ENCODE data around the gene DOC2B.
"Not testable (repeated sequence)": the region's sequence is repeated elsewhere in the genome, so short reads cannot be mapped to it uniquely, and the experiment has no call there.

The DOC2B gene

GRCh38 chr17:181245-182049 is at the start of gene DOC2B:
Gene DOC2B, minus strand, starts transcription at chr17:181650. Its CDS starts 171 bp downstream, at chr17:181479.
- peak; percentile 40 for DNase-seq

- no peak for DNase-seq
Observed at GRCh38 chr17:230395-230770, 48.9 kb upstream of the DOC2B start.

- no peak for DNase-seq
Observed at GRCh38 chr17:229709-230394, 48.4 kb upstream of the DOC2B start.

- no peak for DNase-seq
Observed at GRCh38 chr17:228951-229708, 47.7 kb upstream of the DOC2B start.

- no peak for DNase-seq
Observed at GRCh38 chr17:227946-228615, 46.6 kb upstream of the DOC2B start.

DNA sequence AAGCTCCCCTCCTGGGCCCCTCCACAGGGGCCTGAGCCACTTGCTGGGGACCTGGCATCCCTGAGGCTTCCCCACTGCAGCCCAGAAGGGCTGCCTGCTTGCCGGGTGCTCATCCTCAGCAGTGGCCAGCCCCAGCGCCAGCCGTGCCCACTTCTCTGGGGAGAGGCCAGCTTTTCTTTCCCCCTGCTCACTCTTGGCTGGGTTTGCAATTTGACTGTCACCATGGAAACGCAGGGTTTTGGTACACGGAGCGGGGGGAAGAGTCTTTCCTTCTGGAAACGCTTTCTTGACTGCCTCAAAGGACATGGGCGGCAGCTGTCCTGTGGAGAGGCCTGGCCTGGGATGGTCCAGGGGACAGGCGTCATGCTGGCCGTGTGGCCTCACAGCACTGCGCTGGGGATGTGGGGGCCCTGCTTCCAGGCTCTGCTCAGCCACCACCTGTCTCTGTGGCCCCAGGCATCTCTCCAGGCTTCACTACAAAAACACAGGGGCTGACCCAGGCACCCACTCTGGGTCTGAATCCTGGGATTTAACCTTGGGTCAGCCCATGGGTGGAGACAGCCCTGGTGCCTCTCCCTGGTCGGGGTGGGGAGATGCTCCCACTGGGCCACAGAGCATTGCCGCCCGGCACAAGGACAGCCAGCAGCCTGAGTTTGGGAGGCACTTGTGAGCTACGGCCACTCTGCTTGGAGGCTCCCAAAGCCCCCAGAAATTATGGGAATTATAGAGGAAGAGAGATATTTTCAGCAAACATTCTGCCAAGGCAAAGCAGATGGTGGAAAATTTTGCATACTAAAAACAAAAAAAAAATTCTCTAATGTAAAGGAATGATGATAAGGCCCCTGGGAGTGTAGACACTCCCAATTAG is 45.9 kb upstream of the DOC2B start:
- no peak for DNase-seq

DNA sequence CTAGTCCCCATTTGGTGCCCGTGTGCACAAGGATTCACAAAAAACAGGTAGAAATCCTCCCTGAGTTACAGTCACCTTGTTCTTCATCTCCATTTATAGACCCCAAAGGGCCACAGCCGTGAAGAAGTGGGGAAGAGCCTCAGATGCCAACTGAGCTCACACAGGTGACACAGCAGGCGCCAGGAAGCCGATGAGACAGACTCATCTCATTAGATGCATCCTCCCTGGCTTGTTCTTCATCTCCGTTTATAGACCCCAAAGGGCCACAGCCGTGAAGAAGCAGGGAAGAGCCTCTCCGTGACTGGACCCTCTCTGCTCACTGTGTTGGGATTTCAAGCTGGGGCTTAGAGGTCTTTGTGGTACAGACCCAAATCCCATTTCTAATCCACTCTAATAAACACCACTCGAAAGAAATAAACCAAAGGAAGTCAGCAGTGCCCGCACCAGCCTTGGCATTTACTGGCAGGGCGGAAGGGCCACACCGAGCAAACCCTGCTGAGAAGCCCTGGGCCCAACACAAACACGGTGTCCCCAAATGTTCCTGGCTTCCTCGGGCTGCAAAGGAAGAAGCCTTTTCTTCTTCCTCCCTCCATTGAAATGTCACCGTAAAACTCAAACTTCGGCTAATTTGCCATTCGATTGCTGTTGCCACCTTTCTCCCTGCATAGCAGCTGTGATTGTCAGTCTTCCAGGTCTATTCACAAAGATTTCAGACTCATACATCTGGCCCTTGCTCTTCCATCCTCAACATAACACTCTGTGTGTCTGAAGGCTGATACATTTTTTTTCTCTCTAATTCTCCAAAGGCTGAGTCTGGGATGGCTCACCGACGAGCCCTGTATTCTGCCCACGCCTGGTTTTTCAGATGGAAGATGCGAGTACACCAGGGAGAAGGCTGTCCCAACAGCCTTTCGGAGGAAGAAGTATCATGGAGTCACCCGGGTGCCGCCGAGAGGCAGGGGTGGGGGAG is 44.9 kb upstream of the DOC2B start:
- DNase-seq: no peak

- no peak for DNase-seq
Observed at GRCh38 chr17:225551-225950, 44.1 kb upstream of the DOC2B start.

GRCh38 chr17:224576-224975 is 43.1 kb upstream of the DOC2B start:
- not testable (repeated sequence) for DNase-seq

DNA sequence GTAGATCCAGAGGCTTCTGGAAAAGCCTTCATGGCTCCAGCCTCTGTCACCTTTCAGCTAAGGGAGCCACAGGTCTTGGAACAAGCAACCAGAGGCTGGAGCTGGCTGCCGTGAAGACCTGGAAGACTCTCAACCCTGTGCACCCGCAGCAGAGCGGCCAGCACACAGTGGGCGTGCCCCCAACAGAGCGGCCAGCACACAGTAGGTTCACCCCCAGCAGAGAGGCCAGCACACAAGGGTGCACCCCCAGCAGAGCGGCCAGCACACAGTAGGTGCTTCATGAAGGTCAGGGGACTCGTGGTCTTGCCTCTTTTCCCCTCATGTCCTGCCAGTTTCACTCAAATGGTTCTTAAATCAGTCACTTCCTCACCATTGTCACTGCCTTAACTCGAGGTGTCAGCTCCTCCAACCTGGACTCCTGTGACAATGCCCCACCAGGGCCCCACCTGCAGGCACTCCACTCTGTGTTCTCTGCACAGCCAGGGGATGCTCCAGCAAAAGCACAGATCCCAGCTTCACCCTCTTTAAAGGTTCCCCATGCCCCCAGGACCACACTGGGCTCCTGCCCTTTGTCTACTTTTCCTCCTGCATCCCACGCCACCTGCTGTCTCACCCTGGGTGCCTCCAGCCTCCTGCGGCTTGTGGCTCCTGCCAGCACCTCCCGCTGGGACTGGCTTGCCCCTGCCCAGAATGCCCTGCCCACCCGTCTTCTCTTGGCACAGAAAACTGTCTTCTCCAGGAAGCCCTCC is 42.4 kb upstream of the DOC2B start:
- DNase-seq: no peak

DNA sequence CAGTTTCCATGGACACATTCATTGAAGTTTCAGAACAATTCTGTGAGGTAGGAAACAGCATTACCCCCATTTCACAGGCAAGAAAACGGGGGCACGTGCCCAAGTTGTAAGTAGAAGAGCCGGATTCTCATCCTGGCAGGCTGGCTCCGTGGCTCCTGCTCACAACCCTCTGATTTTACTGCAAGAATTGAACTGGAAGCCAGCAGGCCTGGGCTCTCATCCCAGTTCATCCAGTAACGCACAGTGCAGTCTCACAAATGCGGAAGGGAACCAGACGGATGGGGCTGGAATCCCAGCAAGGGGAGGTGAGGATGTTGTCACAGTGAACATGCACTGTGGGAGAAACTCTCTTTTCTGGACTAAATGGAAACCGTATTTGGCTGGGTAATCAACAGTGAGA is 40.7 kb upstream of the DOC2B start:
- DNase-seq: no peak

- no peak for DNase-seq
Observed at GRCh38 chr17:219696-220095, 38.2 kb upstream of the DOC2B start.

DNA sequence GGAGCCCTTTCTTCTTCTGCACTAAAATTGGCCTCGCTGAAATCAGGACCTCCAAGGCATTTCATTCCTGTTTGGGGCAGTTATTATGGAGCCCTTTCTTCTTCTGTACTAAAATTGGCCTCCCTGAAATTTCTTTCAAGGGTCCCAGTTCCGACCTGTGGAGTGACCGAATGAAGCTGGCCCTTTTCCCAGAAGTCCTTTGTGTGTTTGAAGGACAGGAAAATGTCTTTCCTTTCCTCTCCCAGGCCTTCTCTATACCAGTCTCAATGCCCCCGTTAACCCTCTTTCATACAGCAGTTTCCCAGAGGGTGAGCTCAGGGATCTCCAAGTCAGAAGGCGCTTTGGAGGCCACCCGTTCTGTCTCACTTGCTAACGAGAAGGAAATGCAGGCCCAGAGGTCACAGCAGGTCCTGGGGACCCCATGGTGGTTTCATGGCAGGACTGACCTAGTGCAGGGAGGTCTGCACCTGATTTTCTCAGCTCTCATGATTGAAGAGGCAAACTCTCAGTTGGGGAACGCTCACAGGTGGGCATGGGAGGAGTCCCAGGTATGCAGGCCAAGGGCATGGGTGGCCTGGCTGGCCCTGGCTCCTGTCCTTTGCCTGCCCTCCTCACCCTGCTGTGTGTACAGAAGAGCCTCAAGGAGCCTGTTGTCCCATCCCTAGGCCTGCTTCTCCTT is 37.1 kb upstream of the DOC2B start:
- DNase-seq: no peak

DNA sequence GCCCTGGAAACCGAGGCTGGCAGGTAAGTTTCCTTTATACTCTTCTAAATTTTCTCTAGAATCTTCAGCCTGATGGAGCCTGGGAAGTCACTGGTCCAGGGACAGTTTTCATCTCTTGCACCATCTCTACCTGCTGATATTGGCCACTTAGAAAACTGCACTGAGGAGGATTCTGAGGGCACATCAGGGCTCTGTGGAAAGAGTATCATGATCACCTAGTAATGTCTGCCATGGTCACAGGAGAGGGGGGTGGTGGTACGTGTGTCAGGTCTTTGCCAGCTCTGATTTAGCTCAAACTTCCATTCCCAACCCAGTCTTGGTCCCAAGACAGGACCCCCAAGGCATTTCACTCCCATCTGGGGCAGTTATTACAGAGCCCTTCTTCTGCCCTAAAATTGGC is 35.2 kb upstream of the DOC2B start:
- no peak for DNase-seq

- not testable (repeated sequence) for DNase-seq
Observed at GRCh38 chr17:215563-216478, 34.4 kb upstream of the DOC2B start.

GRCh38 chr17:214881-215331 is 33.5 kb upstream of the DOC2B start:
- no peak for DNase-seq

DNA sequence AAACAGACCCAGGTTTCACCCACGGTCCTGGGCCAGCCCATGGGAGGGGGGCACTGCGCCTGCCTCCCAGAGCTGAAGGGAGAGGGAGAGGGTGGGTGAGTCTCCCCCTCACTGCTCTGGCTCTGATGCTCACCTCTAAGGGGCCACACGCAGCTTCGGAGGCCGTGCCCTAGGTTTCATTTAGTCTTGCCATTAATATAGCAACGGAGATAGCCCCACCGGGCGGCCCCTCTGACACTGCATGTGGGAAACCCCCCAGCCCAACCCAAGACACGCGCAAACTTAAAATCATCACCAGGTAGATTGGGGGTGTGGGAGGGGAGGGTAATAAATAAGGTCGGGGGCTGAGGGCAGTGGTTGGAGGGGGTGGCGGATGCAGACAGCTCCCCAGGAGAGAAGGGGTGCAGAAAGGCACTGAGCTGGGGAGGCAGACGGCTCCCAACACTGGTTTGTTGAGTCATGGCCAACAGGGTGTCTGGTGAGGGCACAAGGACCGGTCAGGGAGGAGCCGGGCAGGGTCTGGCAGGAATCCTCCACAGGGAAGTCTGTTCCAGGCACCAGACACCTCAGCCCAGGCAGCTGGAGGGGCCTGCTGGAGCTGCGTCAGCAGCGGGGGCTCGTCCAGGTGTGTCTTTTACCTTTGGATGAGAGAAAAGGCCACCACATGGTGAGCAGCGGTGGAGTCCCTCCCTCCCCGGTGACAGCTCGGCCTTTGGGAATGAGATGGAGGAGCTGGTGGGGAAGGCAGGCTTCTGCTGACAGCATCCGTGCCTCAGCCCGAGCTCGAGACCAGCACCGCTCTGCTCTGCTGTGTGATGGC is 32.0 kb upstream of the DOC2B start:
- no peak for DNase-seq

Data from activated naive CD4-positive, alpha-beta T cell treated with Interleukin-2 at 50 U/mL for 16 hours (primary cell).